ENCODE results near the gene TIMM44.

Gene TIMM44

DNA sequence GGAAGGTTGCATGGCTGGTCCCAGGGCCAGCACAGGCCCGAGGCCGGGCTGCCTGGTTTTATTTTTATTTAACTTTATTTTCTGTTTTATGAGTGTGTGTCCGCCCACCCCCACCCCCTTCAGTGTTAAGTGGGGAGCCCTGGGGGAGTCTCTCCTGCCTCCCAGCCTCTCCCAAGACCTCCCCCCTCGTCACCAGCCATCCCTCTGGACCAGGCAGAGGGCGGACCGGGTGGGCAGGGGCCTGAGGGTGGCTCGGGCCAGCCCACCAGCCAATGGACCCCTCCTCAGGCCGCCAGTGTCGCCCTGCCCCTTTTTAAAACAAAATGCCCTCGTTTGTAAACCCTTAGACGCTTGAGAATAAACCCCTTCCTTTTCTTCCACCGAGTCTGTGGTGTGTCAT is 29.4 kb downstream of the TIMM44 start:
- DNase-seq (ENCODE audit: low read depth), result no peak

DNA sequence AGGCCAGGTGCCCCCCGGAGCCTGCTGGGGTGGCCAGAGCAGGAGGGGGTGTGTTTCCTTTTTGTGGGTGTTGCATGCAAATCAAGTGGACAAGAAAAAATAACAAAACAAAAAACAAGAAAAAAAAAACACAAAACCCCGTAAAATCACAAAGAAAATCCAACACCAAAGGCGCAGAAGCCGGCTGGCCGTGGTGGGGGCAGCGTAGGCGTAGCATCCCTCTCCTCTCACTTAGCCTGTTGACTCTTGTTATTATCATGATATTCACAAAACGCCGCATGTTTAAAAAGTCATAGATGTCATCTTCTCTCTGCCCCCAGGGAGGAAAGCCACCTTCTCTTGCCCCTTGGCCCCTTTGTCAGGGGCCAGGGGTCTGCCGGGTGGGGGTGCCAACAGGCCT is 29.8 kb downstream of the TIMM44 start:
- no peak for DNase-seq (ENCODE audit: low read depth)

DNA sequence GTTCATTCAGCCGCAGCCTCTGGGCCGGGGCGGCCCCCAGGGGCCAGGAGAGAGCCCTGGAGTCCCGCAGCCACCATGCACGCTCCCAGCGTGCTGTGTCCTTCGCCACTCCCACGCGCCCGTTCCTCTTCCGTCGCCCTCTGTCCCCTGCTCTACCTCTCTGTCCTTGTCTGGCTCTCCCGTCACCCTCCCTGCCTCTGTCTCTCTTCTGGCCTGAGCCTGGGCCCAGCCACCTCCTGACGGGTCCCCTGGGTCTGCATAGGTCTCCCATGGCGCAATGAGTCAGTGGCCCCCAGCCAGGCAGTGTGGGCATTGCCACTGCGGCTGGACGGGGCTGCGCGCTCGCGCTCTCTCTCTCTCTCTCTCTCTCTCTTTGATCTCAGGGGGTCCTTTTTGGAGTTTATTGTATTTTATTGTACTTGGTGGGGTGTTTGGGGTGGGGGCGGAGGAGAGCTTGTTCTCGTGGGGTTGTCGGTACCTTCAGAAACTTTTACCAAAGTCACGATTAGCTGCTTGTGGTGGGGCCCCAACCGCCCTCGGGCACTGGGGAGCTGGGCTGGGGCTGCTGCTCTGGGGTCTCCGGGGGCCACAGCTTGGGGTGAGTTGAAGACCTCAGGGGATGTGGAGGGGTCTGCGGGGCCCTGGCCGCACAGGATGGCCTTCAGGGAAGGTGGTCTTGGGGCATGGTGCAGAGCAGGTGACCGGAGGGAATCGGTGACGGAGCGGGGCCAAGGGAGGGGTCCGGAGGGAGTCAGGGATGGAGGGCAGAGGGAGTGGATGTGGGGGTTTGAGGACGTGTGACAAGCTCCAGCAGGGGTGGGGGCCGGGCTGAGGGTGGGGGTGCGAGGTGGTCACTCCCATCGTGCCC is 30.5 kb downstream of the TIMM44 start:
- no peak for DNase-seq (ENCODE audit: low read depth)

DNA sequence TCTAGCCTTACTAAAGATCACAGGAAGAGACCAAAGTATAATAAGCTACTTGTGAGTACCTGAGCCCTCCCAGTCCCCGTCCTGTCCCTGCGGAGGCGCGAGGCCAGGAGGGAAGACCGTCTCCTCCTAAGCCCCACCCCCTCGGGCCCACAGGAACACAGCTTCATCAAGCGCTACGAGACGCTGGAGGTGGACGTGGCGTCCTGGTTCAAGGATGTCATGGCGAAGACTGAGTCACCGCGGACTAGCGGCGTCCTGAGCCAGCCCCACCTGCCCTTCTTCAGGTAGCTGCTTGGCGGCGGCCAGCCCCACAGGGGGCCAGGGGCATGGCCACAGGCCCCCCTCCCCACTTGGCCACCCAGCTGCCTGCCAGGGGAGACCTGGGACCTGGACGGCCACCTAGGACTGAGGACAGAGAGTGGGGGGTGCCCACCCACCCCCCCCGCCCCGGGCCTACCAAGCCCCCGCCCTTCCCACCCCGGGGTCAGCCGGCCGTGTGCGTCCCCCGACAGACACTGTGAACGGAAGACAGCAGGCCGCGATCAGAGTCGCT is 31.2 kb downstream of the TIMM44 start:
- no peak for DNase-seq (ENCODE audit: low read depth)

DNA sequence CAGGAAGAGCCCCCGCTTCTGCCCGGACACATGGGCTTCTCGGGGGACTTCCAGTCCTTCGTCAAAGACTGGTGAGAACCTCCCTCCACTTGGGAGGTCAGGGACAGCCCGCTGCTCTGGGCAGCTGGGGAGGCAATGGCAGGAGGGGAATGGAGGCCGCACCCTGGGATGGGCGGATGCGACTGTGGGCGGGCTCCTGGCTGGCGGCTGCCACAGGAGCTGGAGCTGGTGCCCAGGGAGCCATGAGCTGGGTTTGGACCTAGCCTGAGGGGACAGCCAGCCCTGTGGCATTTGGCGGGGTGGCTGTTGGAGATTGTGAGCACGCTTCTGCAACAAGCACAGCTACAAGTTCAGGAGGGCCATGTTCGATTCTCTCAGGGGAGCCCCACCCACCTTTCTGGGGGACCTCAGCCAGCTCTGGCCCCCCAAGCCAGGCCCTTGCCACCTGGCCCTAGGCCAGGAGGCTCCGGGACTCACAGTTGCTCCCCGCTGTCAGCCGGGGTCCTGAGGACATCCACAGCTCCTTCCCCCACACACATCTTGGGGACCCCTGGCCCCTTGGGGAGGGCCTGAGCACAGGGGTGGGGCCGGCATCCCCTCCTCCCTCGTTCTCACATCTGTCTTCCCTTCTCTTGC is 31.8 kb downstream of the TIMM44 start:
- DNase-seq (ENCODE audit: low read depth), result no peak

DNA sequence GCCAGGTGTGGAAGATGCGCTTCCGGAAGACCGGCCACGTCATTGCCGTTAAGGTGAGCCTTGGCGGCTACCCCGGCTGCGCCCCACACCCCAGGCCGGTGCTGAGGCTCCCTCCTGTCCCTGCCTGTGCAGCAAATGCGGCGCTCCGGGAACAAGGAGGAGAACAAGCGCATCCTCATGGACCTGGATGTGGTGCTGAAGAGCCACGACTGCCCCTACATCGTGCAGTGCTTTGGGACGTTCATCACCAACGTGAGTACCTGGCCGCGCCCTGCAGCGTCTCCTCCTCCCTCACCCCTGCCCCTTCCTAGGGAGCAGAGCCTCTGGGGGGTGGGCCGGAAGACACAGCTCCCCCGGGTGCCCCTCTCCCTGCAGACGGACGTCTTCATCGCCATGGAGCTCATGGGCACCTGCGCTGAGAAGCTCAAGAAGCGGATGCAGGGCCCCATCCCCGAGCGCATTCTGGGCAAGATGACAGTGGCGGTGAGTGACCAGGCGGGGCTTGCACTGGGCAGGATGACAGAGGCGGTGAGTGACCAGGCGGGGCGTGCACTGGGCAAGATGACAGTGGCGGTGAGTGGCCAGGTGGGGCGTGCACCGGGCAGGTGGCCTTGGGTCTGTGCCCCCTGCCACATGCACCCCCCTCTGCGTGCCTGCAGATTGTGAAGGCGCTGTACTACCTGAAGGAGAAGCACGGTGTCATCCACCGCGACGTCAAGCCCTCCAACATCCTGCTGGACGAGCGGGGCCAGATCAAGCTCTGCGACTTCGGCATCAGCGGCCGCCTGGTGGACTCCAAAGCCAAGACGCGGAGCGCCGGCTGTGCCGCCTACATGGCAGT is 32.9 kb downstream of the TIMM44 start:
- DNase-seq (ENCODE audit: low read depth), result no peak

DNA sequence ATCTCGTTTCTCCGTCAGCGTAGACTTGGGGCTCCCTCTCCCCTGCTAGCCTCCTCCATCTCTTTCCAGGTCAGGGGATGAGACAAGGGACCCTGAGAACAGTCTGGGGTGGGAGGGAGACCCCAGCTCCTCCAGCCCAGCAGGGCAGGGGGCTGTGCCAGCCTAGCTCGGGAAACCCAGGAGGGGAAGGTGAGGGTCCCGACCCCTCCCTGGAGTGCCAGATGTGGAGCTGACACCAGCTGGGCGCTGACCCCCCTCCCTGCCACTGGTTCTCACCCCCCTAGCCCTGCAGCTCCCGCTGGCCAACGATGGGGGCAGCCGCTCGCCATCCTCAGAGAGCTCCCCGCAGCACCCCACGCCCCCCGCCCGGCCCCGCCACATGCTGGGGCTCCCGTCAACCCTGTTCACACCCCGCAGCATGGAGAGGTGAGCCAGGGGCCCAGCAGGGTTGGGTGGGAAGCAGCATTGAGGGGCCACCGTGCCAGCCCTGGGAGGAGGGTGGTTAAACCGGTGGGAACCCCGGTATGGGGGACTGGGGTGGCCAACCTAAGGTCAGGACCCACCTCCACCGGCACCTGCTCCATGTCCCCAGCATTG is 33.9 kb downstream of the TIMM44 start:
- no peak for DNase-seq (ENCODE audit: low read depth)

DNA sequence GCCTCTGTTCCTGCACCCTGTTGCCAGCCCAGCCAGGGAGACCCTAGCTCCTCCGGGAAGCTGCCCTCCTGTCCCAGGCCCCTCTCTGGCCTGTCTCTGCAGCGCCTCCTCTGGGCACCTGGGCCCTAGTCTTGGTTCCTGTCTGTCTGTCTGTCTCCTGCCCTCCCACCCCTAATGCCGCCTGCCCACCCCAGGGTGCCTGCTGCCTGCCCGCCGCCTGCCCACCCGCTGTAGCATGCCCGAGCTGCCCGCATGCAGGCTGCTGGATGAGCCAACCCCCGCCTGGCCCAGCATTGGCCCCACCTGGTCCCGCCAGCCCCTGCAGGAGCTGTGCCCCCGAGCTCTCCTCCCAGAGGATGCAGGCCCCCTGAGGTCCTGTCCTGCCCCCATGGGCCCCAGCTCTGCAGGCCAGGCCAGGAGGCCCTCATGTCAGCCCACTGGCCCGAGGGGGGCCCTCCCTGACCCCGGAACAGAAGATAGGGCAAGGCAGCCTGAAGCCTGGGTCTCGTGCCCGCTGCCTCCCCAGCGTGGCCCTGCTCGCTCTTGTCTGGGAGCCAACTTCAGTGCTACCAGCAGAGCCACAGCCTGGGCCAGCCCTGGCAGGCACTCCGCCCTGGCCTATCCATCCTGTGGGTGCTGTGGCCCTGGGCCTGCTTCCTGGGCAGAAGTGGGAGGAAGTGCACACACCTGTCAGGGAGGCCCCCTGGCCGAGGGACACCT is 34.6 kb downstream of the TIMM44 start:
- no peak for DNase-seq (ENCODE audit: low read depth)

DNA sequence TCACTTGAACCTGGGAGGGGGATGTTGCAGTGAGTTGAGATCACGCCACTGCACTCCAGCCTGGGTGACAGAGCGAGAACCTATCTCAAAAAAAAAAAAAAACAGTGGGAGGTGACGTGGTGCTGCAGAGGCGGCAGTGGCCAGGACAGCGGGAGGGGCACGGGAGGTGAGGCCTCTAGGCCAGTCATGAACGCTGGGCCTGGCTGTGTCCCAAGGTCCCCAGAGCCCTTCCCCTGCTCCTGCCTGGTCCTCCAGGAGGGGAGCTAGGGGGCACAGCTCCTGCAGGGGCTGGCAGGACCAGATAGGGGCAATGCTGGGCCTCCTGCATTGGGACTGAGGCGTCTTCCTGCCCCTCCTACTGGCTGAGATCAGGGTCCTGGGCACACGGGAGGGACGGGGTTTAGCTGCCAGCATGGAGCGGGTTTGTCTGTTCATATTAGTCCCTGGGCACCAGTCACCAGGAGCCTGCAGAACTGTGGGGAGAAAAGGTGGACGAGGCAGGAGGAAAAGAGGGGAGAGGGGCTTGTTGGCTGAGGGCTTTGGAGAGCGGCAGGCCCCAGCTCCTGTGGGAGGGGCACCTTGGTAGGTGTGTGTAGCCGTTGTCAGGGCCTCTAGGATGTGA is 35.3 kb downstream of the TIMM44 start:
- DNase-seq (ENCODE audit: low read depth), result no peak

DNA sequence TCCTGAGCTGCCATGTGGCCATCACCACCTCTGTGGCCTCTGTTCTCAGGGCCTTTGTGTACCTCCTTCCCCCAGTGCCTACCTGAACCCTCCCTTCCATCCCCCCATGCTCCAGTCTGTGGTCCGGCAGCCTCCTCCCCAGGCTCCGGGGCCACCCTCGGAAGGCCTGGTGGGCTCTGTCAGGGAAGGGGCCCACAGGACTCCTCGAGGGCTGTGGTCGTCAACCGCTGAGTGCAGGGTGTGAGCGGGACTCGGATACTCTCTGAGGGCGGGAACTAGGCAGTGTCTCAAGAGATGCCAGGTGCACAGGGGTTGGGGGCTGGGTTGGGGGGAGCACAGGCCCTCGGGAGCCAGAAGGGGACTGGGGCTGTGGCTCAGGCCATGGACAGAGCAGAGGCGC is 35.9 kb downstream of the TIMM44 start:
- DNase-seq (ENCODE audit: low read depth), result no peak

DNA sequence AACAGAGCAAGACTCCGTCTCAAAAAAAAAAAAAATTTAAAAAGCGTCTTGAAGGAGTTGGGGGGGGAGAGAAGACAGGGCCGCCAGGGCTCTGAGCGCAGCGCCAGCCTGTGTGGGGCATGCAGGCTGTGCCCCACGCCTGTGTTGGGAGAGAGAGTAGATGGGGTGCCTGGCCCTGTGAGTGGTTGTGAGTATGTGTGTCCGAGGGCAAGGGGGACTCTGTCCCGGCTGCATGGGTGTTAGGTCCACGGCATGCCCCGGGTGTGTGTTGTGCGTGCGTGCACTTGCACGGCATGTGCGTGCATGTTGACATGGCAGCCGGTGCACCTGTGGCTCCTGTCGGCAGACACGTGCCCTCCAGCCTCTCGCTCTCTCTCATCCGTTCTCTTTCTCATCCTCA is 36.3 kb downstream of the TIMM44 start:
- DNase-seq (ENCODE audit: low read depth), result no peak

DNA sequence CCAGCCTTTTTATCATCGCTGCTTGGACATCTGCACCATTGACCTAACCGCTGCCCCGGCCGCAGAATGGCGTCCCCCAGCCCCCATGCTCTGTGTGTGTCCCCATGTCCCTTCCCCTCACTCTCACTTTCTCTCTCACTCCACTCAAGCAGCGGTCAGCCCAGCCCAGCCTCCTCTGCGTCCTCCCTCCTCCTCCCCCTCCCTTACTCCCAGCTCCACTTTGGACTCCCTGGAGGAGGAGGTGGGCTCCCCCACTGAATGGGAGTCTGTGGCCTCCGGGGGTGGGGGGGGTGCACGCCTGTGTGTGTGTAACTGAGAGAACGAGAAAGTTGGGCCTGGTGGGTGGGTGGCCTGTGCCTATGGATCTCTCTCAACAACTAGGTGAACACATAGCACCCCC is 37.6 kb downstream of the TIMM44 start:
- DNase-seq (ENCODE audit: low read depth), result no peak

DNA sequence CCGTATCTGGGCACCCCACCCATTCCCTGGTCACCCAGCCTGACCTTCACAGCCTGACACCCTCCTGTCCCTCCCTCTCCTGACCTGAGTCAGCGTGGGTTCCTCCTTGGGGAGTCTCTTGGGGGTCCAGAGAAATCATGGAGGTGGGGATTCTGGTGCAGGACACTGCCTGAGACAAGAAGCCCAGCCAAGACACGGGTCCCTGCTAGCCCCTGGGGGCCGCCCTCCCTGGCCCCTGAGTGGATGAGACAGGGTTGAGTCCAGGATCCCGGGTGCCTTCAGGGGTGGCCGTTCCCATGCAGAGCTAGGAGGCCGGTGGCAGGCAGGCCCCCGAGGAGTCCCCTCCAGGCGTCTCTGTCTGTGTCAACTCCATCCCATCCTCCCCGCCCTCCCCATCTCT is 38.2 kb downstream of the TIMM44 start:
- no peak for DNase-seq (ENCODE audit: low read depth)

DNA sequence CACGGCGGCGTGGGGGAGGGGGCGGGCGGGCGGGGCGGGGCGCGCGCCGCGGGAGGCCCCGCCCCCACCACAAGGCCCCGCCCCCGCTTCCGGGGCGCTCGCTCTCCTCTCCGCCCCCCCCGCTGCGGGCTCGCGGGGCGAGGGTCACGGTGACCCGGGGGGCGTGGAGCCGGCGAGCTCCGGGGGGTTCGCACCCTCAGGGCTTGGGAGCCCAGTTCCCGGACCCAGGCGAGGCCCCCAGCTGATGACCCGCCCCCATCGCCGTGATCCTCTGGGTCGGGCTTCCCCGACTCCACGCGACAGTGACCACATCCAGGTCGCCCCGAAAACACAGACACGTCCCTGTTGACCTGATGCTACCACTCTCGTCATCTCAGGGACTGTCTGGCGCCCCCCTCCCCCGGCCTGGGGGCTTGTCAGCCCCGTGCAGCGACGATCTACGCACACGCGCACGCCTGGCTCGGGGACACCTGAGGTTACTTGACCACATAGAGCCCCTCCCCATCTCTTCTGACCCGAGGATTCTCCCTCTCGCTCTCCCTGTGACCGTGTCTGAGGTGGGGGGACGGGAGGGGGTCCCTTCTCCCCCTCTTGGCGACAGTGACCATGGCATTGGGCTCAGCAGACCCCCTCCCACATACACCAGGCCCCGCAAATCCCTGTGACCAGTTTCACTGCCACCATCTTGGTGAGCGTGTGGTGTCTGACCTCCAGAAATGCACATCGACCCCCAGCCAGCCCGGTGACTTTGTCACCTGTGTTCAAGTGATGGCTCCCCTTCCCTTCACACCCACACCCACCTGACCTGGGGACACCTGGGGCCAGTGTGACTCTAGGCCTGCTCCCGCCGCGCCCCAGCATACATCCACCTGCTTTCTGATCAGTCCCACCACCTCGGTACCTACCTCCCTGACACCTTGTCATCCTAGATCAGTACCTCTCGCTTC is 39.1 kb downstream of the TIMM44 start:
- peak; percentile 58 for DNase-seq (ENCODE audit: low read depth)

DNA sequence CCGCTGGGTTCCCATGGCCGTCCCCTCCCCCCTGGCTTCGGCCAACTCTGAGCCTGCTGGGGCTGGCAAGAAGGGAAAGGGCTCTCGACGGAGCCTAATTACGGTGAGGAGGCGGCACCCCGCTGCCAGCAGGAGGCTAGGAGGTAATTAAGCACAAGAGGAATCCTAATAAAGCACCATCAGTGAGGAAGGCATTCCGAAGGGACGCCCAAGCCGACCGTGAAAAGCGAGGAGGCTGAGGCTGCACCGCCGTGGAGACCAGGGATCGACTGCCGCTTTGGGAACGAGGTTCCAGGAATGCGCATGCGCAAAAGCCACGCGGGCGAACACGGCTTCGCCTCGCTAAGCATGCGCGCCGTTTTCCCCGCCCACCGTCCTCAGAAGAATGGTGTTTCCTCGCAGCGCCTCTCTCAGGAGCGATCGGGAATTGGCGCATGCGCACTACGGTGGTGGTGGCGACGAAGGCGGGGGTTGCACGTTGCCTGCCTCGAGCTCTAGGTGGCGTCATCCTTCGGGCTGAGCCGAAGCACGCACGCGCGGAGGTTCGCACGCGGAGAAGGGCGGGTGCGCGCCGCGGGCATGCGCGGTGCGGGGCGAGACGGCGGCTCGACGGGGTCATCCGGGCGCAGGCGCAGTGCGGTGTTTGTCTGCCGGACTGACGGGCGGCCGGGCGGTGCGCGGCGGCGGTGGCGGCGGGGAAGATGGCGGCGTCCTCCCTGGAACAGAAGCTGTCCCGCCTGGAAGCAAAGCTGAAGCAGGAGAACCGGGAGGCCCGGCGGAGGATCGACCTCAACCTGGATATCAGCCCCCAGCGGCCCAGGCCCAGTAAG is 40.0 kb downstream of the TIMM44 start, which contains the start of gene MAP2K7:
Gene MAP2K7 (plus strand): TSS at position 634 of the 830 bp plus-strand sequence. CDS start 68 bp downstream, at position 702.
- peak; percentile 100 for DNase-seq (ENCODE audit: low read depth)

DNA sequence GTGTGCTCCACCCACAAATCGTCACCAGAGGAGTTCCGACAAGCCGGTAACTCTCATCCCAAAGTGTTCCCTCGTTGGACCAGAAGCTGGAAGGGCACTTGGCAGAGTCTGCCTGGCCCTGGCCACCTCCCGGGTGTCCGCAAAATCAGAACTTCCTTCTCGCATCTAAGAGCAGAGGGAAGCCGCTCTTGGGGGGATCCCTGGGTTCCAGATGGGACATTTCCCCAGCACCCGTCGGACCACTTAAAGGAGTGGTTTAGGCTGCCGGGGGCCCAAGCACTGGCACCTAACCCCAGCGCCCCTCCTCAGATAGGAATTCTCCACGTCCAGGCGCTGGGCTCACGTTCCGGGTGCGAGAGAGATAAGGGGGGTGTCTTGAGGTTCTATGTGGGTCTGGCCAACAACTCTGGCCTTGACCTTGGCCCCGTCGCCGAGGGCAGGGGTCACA is 40.6 kb downstream of the TIMM44 start:
- DNase-seq (ENCODE audit: low read depth), result no peak

DNA sequence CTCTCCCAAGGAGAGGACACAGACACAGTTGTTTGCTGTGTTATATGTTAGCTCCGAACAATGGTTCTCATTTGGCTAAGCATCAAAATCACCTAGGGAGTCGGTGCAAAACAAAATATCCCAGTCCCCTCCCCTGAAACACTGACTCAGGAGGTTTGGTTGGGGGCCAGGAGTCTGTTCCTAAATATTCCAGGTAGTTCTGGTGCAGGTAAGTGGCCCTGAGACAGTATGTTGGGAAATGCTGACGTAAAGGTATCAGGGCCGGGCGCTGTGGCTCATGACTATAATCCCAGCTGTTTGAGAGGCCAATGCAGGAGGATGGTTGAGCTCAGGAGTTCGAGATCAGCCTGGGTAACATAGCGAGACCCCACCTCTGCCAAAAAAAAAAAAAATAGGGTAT is 42.1 kb downstream of the TIMM44 start:
- no peak for DNase-seq (ENCODE audit: low read depth)

DNA sequence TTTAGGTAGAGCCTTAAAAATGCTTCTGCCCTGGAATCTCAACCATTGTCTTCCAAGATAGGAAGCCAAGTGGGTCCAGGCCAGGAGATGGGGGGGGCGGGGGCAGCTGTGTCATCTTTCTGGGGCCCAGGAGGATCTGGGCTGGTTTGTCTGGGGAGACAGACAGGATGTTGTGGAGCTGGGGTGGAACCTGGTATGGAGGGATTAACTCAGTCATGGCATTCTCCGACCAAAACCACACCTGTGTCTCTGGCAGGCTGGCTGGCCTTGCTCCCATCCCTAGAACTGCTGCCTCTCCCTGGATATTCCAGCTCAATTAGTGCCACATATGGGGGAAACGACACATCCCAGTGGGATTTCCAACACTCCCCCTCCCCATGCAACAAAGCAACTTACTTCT is 42.5 kb downstream of the TIMM44 start:
- DNase-seq (ENCODE audit: low read depth), result no peak
